Glomerular visceral epithelial cell (primary cell): ENCODE data around the gene CUX1.
"Not testable (repeated sequence)": the region's sequence is repeated elsewhere in the genome, so short reads cannot be mapped to it uniquely, and the experiment has no call there.

ENCODE experiments used
- DNase-seq: peaks from one replicate; pipeline ENCODE4 v3.0.0-alpha.2; 2016; ENCODE audit errors: extremely low spot score

Gene CUX1

DNA sequence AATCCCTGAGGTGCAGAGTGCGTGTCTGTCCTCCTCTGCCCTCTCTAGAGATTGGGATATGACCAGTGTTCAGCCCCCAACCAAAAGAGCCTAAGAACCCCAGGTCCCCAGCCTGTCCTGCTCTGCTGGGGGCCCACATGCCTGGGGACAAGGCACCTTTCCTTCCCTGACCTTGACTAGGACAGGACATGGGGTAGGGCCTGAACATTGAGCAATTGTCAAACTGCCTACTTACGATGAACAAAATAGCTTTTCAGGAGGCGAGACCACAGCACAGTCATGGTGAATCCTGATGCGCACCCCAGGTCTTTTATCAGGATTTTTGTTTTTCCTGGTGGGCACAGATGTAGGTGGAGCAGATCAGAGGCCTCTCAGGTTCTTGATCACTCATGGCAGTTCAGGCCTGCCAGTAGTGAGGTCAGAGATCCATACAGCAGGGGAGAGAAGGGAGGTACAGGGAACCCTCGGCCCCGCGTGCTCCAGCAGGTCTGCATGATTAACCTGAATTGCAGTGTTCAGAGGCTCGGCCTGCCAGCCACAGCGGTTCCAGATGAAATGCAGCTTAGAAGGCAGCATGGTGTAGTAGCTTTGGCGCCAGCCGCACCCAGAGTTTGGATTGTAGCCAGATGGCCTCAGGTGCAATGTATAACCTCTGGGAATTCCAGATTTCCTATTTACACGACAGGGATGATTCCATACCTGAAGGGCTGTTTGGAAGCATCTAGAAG is 191.3 kb downstream of the CUX1 start:
- DNase-seq, result no peak

DNA sequence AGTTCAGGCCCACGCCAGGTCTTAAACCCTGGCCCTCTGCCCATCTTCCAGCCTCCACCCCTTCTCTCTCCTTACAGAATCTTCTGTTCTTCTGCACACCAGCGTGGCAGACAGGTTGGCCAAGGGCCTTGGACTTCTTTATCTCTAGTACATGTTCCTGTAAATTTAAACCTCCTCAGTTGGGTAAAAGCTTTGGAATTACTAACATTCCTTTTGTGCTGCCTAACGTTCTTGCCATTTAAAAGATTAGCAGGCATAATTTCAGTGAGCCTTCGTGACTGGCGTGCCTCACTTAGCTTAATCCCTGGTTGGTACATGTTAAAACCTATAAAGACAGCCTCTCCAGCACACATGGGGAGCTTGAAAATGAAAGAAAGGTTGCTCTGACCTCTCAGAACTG is 192.2 kb downstream of the CUX1 start:
- no peak for DNase-seq

DNA sequence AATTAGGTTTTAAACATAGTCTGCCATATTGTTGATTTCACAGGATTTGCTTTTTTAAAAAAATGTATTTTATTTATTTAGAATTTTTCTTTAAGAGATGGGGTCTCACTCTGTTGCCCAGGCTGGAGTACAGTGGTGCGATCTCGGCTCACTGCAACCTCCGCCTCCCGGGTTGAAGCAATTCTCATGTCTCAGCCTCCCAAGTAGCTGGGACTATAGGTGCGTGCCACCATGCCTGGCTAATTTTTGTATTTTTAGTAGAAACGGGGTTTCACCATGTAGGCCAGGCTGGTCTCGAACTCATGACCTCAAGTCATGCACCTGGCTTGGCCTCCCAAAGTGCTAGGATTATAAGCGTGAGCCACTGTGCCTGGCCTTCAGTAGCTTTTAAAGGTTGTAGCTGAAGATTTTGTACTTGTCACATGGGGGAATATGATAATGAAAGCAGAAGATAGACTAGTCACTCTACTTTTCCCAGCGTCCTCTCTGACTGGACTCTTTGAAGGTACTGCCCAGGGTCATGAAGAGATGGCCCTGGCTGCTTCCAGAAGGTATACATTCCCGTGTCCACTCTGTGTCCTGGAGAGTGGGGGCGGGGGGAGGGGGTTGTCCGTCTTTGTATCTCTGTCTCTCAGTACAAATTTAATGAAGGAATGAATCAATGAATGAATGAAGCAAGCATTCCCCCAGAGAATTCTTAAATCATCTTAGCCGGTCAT is 194.8 kb downstream of the CUX1 start:
- DNase-seq, result not testable (repeated sequence)

DNA sequence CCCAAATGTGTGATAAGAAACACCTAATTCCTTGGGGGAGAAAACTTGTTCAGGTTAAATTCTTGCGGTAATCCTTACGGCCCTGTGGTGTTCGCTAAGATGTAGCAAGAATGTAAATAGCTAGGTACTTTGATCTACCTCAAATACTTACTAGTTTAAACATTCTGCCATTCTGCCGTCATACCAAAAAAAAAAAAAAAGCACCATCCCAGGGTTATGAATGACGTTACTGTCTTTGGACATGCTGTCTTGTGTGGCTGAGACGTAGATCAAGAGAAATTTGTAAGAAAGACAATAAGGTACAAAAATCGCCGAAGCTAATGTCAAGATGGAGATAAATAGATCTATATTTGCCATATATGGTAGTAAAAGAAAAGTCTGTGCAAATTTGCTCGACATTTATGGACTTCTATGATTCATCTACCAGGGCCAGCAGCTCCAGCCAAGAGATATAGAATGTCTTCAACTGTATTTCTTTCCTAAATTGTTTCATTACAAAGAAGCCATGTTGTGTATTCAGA is 195.6 kb downstream of the CUX1 start:
- DNase-seq, result no peak

- no peak for DNase-seq
These were observed 201.4 kb downstream of the CUX1 start for GRCh38 chr7:102018876-102019275.

- no peak for DNase-seq
These were observed 202.0 kb downstream of the CUX1 start for GRCh38 chr7:102019461-102019860.

DNA sequence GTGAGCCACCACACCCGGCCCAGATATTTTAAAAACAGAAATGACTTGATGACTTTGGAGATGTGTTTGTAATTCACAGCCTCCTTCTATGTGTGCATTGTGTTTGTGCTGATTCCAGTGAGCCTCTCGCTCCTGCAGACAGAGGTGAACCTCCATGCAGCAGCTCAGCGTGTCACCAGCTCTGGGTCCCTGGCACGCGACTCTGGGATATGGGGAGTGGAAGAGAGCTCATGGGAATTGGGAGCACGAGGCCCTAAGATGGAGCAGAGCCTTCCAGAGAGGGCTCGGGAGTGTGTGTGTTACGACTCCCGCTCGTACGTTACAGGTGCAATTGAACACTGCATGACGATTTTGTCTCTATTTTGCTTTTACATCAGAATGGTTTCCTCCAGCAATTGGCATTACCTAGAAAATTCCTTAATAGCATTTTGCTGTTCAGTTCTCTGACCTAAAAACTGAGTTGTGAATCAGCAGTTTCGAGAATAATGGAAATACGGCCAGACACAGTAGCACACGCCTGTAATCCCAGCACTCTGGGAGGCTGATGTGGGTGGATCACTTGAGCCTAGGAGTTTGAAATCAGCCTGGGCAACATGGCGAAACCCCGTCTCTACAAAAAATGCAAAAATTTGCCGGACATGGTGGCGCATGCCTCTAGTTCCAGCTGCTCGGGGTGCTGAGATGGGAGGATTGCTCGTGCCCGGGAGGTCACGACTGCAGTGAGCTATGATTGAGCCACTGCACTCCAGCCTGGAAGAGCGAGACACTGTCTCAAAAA is 204.6 kb downstream of the CUX1 start:
- no peak for DNase-seq

GRCh38 chr7:102024005-102024768 is 206.8 kb downstream of the CUX1 start:
- no peak for DNase-seq

DNA sequence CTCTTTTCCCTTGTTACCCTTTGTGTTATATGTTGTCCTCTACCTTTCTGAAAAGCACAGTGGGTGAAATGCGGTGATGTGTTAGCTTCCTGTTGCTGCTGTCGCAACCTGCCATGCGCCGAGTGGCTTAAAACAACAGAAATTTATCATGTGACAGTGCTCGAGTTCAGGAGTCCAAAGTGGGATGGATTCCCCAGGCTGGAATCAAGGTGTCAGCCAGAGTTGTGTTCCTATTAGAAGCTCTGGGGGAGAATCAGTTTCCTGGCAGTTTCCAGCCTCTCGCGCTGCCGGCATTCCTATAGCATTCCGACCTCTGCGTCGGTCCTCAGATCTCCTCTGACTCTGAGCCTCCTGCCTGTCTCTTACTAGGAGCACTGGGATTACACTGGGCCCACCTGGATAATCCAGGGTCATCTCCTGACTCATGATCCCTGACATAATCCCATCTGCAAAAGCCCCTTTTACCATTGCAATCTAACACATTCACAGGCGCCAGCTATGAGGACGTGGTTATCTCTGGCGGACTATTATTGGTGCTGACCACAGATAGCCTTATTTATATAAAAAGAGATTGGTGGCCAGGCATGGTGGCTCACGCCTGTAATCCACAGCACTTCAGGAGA is 207.5 kb downstream of the CUX1 start:
- no peak for DNase-seq

GRCh38 chr7:102025777-102026176 is 208.4 kb downstream of the CUX1 start:
- DNase-seq, result not testable (repeated sequence)

GRCh38 chr7:102028206-102028826 is 210.9 kb downstream of the CUX1 start:
- DNase-seq, result no peak

GRCh38 chr7:102029616-102030015 is 212.2 kb downstream of the CUX1 start:
- no peak for DNase-seq

- no peak for DNase-seq
These were observed 213.3 kb downstream of the CUX1 start for GRCh38 chr7:102030696-102031095.

DNA sequence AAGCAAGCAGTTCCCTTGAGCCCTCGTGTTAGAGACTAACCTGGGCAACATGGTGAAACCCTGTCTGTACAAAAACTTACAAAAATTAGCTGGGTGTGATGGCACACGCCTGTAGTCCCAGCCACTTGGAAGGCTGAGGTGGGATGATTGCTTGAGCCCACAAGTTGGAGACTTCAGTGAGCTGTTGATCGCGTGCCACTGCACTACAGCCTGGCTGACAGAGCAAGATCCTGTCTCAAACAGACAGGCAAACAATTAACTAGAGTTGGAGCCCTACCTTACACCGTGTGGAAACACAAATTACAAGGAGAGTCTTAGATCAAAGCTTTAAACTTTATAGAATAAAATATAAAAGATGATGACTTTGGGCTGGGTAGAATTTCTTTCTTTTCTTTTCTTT is 219.5 kb downstream of the CUX1 start:
- no peak for DNase-seq

- no peak for DNase-seq
These were observed 222.3 kb downstream of the CUX1 start for GRCh38 chr7:102039706-102040105.

- DNase-seq, result no peak
These were observed 223.1 kb downstream of the CUX1 start for GRCh38 chr7:102040569-102040968.

DNA sequence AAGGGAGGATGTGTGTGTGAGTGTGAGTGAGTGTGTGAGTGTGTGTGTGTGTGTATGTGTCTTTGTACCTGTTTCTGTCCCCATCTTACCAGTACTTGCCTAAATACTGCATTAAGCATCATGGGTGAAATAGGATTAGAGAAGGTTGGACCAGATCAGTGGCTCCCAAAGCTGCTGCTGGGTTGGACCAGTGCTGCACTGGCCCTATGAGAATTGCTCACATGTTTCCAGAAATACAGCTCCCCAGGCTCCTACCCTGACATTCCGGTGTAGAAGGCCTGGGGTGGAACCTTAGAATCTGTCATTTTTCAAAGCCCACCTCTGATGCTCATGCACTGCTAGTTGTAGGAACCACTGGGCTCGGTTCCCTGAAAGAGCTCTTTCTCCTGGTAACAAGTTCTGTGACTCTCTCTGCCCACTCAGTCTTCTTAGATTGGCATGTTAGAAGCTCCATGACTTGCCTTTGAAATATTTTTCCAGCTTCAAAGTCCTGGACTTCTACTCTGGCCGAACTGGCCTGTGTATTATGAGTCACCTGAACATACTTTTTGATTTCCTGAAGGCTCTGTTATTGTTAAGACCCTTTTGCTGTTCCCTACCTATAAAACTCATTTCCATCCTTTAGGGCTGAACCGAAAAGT is 224.7 kb downstream of the CUX1 start:
- DNase-seq, result peak; percentile 61

DNA sequence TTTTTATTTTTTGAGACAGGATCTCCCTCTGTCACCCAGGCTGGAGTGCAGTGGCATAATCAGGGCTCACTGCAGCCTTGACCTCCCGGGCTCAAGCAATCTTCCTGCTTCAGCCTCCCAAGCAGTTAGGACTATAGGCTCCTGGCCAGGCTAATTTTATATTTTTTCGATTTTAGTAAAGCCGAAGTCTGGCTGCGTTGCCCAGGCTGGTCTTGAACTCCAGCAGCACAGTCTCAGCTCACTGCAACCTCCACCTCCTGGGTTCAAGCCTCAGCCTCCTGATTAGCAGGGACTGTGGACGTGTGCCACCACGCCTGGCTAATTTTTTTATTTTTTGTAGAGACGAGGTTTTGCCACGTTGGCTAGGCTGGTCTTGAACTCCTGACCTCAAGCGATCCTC is 225.4 kb downstream of the CUX1 start:
- DNase-seq, result not testable (repeated sequence)

- no peak for DNase-seq
These were observed 227.2 kb downstream of the CUX1 start for GRCh38 chr7:102044641-102044983.

DNA sequence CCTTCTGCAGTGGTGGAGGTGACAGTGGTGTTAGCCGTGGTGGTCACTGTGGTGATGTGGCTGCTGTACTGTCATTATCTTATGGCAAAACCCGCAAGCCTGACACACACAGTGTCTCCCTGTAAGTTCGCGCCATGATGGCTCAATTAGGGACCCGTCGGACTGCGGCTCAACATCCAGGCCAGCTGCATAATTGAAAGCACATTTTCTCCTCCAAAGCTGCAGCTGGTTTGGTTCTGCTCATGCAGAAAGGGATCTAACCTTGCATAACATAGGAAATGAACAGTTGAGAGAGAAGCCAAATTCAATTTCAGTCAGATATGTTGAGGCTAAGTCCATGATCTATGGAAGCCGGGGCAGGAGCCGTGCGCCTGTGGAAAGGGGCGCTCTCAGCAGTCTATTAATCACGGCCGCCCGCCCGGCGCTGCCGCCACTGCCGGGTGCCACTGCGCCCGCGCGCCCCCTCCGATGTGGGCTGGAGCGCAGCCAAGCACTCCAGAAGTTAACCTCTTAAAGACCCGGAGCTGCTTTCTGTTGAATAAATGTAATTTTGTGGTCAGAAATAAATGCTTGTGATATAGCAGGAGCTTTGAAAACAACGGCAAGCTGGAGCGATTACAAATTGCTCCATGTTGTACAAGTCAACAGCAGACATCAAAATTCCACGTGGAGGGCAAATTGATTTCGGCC is 227.7 kb downstream of the CUX1 start:
- peak; percentile 86 for DNase-seq
